OCI-LY7 (cell line): Measurements from ENCODE around the gene EVX1.

ENCODE experiments used
- CTCF ChIP-seq: fragments of 200-600 bp; sonication (generic); conservative IDR thresholded peaks from 2 replicates; pipeline ENCODE4 v1.5.1; 2014; ENCODE audit warnings: mild to moderate bottlenecking, antibody characterized with exemption, low read length, moderate library complexity, mixed read lengths
- EZH2phosphoT487 ChIP-seq: fragments of 200-600 bp; sonication (generic); IDR thresholded peaks from 2 replicates; pipeline ENCODE4 v1.6.1; 2018; ENCODE audit warnings: low read depth, borderline replicate concordance, mild to moderate bottlenecking, mixed run types, antibody characterized with exemption, low read length, moderate library complexity, mixed read lengths

- no peak for TF ChIP-seq CTCF
- TF ChIP-seq EZH2phosphoT487: no peak
Observed at GRCh38 chr7:27247452-27248426, 5.1 kb downstream of the EVX1 start.
